NCI-H2196 (cell line): Measurements from ENCODE around the gene GATA5.
A peak's percentile ranks its signal among the peaks of the same experiment; 100 is the strongest.
"Not testable (repeated sequence)": the region's sequence is repeated elsewhere in the genome, so short reads cannot be mapped to it uniquely, and the experiment has no call there.

Experiments used
- DNase-seq: peaks from one replicate; lab custom pipeline; 2025; ENCODE audit not compliant: unreplicated experiment; lab: John Stamatoyannopoulos, UW

GATA5 gene

GRCh38 chr20:62433658-62434497 is 41.9 kb downstream of the GATA5 start:
- DNase-seq: no peak

GRCh38 chr20:62430866-62431447 is 44.8 kb downstream of the GATA5 start:
- no peak for DNase-seq

DNA sequence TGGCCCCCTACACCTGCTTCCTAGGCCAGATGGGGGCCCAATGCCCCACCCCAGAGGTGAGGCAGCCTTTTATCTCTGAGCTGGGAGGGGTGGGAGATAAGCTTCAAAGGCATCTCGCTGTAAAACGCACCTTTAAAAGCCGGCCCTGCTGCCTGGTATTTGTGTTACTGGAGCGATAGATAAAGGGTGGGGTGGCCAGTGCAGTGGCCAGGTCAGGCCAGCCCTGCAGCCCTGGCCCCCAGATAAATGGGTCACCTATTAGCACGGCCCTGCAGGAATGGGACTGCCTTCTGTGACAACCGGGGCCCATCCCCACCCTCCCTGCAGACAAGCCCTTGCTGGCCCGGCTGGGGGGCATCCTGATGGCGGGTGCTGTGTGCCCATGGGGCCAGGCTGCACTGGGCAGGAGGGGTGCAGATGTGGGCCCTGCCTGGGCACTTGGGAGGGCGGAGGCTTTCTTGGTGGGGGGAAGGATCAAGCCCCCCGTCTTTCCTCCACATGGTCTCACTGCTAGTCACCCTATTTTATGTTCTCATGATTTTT is 45.4 kb downstream of the GATA5 start:
- no peak for DNase-seq

- DNase-seq: no peak
Measured at GRCh38 chr20:62429455-62430310, 46.1 kb downstream of the GATA5 start.

DNA sequence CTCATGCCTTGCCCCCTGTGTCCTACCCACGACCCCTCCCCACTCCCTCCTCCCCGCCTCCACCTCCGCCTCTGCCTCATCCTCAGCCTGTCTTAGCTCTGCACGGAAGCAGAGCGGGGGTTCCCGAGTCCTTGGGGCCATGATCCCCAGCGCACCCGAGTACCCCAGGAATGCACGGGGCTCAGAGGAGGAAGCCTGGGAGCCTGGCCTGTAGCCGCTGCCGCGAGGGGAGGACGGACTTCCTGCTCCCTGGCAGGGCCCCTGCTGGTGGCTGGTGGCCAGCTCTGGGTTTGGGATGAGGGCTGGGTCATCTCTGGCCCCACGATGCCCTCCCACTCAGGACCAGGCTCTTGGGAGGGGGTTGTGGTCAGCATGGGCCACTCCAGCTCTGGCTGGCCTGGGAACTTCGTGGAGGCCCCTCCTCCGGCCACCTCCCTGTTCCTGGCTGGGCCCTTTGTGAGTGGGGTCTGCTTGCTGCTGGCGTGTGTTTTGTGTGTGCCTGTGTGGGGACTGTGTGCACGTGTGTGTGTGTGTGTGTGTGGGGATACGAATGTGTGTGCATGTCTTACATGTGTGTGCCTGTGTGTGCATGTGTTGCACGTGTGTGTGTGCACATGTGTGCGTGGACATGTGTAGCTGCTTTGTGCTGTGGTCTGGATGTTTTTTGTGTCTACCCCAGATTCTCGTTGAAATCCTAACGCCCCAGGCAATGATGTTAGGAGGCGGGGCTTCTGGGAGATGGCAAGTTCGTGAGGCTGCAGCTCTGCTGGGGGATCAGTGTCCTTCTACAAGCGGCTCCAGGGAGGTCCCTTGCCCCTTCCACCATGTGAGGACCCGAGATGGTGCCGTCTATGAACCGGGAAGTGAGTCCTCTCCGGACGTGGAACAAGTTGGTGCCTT is 47.1 kb downstream of the GATA5 start:
- DNase-seq: no peak

DNA sequence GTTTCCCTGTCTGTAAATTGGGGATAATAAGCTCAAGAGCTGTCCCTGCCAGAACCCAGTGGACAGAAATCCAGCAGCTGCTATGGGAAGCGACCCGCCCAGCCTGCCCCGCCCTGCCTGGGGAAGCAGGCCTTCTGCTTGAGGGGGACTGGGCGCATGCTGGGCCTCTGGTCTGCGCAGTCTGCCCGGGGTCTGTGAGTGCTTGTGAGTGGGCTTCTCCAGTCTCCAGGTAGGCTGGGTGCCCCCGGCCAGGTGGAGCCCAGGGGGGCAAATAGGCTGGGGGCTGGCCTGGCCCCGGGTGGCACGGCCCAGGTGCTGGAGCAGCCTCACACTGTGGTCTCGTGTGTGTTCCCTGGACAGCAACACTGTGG is 47.8 kb downstream of the GATA5 start:
- no peak for DNase-seq

- peak; percentile 87 for DNase-seq
Measured at GRCh38 chr20:62427172-62428001, 48.4 kb downstream of the GATA5 start, which contains the start of gene RBBP8NL. Gene RBBP8NL, minus strand, starts transcription at chr20:62427539. Its CDS starts 7,892 bp downstream, at chr20:62419647.

- DNase-seq: peak; percentile 25
Measured at GRCh38 chr20:62426699-62427131, 49.1 kb downstream of the GATA5 start.

- not testable (repeated sequence) for DNase-seq
Measured at GRCh38 chr20:62426059-62426348, 49.8 kb downstream of the GATA5 start.

- DNase-seq: no peak
Measured at GRCh38 chr20:62425281-62426058, 50.3 kb downstream of the GATA5 start.

DNA sequence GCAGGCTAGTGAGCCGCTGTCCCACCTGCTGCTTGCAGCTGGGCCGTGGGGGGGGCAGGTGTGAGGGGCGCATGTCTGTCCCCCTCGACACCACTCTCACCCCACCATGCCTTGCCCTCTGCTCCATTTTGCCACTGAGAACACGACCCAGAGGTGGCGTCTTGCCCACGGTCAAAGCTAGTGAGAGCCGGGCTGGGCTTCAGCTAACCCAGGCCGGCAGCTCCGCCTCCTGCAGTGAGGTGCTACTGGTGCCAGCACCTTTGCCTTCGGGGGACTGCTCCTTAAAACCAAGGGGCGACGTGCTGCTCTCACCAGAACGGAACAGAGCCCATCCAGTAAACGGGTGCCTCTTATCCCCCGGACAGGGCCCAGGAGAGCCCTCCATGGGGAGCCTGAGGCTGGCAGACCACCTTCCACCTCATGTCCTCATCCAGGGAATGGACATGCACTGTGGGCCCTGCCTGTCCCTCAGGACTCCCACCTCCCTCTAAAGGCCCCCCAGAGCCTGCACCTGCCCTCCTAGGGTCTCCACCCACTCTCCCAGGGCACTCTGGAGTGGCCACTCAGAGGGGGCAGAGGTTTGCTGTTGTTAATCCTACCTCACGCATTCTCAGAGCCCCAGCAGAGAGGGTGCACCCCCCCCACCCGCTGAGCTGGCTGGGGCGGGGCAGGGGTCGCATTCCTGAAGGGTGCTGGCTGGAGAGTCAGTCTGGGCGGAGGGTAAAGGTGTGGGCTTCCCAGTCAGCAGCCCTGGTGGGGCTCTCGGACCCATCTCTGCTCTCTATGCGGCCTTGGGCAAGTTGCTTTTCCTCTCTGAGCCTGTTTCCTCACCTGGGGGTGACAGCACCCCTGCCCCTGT is 51.3 kb downstream of the GATA5 start:
- no peak for DNase-seq

GRCh38 chr20:62423326-62423706 is 52.5 kb downstream of the GATA5 start:
- no peak for DNase-seq

DNA sequence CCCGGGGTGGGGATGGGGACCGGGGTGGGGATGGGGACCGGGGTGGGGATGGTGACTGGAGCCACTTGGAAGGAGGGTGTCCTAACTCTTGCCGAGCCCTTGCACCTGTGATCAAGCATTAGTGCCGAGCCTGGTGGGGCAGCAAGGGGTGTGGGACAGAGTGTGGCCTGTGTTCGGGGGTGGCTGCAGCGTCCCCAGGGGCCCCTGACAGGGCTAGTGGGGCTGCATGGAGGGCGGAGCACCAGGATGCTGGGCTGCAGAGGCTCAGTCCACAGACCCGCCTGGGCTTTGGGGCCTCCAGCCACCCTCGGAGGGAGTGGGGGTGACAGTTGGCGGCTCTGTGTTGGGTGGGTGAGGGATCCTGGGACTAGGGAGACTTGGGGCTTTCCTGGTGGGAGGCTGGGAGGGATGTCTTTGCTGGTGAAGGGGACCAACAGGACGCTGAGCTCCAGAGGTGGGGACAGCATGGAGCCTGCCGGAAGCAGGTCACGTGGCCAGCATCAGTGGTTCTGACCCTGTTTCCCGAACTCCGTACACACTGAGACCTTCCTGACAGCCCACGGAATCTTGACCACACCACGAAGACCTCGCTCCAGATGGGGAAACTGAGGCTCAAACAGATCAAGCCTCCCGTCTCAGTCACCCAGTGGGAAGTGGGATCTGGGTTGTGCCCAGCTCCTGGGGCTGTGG is 53.0 kb downstream of the GATA5 start:
- no peak for DNase-seq

- DNase-seq: no peak
Measured at GRCh38 chr20:62421716-62421990, 54.1 kb downstream of the GATA5 start.

DNA sequence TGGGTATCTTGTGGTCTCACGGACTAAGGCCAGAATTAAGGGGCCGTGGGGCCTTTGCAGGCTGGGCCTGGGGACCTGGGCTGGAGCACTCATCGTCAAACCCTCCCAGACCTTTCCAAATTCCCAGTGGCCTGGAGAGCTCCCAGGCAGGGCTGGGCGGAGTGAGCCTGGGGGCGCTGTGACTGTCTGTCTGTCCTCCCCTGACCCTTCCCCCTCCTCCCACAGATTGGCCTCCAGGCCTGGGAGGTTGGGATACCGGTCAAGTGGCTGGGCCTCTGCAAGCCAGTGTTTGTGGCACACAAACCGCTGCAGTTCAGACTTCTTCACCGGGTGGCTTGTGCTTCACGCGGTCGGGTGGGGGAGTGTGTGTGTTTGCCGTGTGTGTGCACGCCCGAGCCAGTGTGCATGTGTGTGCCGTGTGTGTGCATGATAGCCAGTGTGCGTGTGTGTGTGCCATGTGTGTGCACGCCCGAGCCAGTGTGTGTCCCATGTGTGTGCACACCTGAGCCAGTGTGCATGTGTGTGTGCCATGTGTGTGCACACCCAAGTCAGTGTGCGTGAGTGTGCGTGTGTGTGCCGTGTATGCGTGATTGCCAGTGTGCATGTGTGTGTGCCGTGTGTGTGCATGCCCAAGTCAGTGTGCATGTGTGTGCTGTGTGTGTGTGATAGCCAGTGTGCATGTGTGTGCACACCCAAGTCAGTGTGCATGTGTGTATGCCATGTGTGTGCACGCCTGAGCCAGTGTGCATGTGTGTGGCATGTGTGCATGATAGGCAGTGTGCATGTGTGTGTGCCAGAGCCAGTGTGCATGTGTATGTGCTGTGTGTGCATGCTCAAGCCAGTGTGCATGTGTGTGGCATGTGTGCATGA is 54.7 kb downstream of the GATA5 start:
- DNase-seq: no peak

- DNase-seq: no peak
Measured at GRCh38 chr20:62419759-62420158, 56.0 kb downstream of the GATA5 start.
